ENCODE results near the gene GRIN1. TPM values are rescaled to one million over a fixed set of nuclear protein-coding genes. Genes with fewer than 3 reads are reported as not detected.

Gene GRIN1
- total RNA-seq, 1 donor from 2014 or later, result 0.77 TPM

DNA sequence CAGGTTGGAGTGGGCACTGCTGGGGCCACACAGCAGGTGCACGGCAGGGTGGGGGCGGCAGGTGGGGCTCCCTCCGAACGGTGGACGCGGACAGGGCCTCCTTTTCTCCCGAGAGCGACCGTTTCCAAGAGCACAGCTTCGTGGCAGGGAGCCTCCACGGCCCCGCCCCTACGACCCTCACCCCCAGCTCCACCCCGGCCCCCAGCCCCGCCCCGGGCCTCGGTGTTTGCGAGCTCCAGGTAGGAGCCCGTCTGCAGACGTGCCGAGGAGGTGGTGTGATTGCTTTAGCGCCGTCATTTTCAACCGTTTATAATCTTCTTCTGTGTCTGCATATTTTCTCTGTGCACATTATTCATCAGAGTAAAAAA, 8.8 kb downstream of the GRIN1 start:
- H3K9me3 Mint-ChIP-seq (ENCODE audit: low read depth), result no peaks in the 10 kb centered on the region
- DNase-seq (ENCODE audit: low spot score, unreplicated experiment), result no peak

DNA sequence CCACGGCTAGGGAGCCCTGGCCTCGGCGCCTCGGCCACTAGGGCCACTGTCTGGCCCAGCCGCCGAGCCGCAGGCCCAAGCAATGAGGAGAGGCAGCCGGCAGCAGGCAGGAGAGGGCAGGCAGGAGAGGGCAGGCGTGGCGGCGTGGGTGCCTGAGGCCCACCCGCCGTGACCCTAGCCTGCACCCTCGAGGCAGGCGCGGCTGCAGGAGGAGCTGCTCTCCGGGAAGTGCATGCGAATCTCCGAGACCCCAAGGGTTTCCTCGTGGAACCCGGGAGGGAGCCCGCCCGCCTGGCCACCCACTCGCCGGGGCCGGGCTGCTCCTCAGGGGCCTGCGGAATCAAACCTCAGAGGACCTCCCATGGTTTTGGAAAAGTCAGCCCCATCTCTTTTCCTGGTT, 9.3 kb downstream of the GRIN1 start:
- TF ChIP-seq, protein P1, sequence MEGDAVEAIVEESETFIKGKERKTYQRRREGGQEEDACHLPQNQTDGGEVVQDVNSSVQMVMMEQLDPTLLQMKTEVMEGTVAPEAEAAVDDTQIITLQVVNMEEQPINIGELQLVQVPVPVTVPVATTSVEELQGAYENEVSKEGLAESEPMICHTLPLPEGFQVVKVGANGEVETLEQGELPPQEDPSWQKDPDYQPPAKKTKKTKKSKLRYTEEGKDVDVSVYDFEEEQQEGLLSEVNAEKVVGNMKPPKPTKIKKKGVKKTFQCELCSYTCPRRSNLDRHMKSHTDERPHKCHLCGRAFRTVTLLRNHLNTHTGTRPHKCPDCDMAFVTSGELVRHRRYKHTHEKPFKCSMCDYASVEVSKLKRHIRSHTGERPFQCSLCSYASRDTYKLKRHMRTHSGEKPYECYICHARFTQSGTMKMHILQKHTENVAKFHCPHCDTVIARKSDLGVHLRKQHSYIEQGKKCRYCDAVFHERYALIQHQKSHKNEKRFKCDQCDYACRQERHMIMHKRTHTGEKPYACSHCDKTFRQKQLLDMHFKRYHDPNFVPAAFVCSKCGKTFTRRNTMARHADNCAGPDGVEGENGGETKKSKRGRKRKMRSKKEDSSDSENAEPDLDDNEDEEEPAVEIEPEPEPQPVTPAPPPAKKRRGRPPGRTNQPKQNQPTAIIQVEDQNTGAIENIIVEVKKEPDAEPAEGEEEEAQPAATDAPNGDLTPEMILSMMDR (IDR thresholded peaks at IDR 0.05; ENCODE audit: unreplicated experiment), result no peak
- Mint-ChIP-seq H3K9me3 (ENCODE audit: low read depth) (no peaks in the 10 kb centered on the region), H3K27ac (no peak overlapping the region), H3K4me1 (ENCODE audit: low read depth) (no peaks in the 10 kb centered on the region), H3K36me3 (ENCODE audit: insufficient read depth) (no peaks in the 10 kb centered on the region), H3K27me3 (peaks cover 35% of the 10 kb centered on the region), H3K4me3 (ENCODE audit: low read depth) (no peak overlapping the region)
- no peak for DNase-seq (ENCODE audit: low spot score, unreplicated experiment)

More for the DNA sequence above, 8.8 kb downstream of the GRIN1 start:
- Mint-ChIP-seq H3K4me3 (ENCODE audit: low read depth) (no peak overlapping the region), H3K36me3 (ENCODE audit: insufficient read depth) (no peaks in the 10 kb centered on the region), H3K27ac (no peak overlapping the region), H3K27me3 (peaks cover 37% of the 10 kb centered on the region), H3K4me1 (ENCODE audit: low read depth) (no peaks in the 10 kb centered on the region)
- TF ChIP-seq, protein P1 (IDR thresholded peaks at IDR 0.05; ENCODE audit: unreplicated experiment), result no peak

DNA sequence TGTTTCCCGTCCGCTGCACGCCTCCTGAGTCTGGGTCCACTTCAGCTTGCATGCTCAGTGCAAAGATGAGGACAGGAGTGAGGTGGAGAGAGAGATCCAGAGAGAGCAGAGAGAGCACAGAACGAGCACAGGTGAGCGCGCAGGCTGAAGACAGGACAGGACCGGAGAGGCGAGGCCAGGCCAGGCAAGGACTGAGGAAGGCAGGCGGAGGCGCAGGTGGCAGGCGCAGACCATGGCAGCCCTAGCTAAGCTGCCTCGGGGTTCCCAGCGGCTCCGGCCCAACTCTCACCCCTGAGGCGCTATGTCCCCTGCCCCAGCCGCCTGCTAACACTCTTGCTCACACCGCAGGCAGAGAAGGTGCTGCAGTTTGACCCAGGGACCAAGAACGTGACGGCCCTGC, 9.7 kb downstream of the GRIN1 start:
- TF ChIP-seq, protein P1 (IDR thresholded peaks at IDR 0.05; ENCODE audit: unreplicated experiment), result no peak
- no peaks in the 10 kb centered on the region for H3K4me1 Mint-ChIP-seq (ENCODE audit: low read depth)
- H3K9me3 Mint-ChIP-seq (ENCODE audit: low read depth), result no peaks in the 10 kb centered on the region
- no peak overlapping the region for H3K27ac Mint-ChIP-seq
- peaks cover 31% of the 10 kb centered on the region for H3K27me3 Mint-ChIP-seq
- no peak for DNase-seq (ENCODE audit: low spot score, unreplicated experiment)
- no peaks in the 10 kb centered on the region for H3K36me3 Mint-ChIP-seq (ENCODE audit: insufficient read depth)
- no peak overlapping the region for H3K4me3 Mint-ChIP-seq (ENCODE audit: low read depth)

DNA sequence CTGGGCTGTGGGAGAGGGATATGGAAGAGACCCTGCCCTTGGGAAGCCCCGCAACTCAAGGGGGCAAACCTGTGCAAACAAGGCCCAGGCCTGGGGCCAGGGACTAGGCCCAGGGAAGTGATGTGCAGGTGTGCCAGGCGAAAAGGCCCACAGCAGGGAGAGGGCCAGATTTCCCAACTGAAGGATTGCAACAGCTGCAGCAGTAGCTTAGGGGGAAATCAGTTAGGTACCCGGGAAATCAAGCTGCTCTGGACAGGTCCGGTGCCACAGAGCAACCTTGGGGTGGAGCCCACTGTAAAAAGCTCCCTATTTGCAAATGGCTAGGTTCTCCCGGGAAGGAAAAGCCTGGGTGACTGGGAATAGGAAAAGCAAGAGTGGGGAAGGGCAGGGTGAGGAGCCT, 10.4 kb downstream of the GRIN1 start:
- no peaks in the 10 kb centered on the region for H3K36me3 Mint-ChIP-seq (ENCODE audit: insufficient read depth)
- TF ChIP-seq, protein P1 (IDR thresholded peaks at IDR 0.05; ENCODE audit: unreplicated experiment), result no peak
- H3K4me1 Mint-ChIP-seq (ENCODE audit: low read depth), result no peaks in the 10 kb centered on the region
- H3K9me3 Mint-ChIP-seq (ENCODE audit: low read depth), result no peaks in the 10 kb centered on the region
- H3K27me3 Mint-ChIP-seq, result peaks cover 26% of the 10 kb centered on the region
- no peak for DNase-seq (ENCODE audit: low spot score, unreplicated experiment)
- no peak overlapping the region for H3K4me3 Mint-ChIP-seq (ENCODE audit: low read depth)
- no peak overlapping the region for H3K27ac Mint-ChIP-seq

DNA sequence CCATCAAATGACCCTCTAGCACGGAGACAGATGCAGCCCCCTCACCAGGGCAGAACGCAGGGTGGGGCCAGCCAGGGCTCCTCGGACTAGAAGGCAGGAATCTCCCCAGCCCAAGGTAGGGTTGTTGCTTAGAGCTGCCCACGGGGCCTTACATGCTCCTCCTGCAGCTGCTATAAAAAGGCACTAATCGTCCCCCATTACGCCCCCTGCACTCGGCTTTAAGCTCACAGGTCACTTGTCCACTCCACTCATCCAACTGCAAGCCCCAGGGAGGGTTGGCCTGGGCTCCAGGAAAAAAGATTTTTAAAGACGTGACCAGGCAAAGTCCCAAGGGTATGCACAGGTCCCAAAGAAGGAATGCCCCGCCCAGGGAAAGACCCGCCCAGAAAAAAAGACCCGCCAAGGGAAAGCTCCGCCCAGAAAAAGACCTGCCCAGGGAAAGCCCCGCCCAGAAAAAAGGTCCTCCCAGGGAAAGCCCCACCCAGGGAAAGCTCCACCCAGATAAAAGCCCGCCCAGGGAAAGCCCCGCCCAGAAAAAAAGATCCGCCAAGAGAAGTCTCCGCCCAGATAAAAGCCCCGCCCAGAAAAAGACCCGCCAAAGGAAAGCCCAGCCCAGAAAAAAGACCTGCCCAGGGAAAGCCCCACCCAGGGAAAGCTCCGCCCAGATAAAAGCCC, 11.1 kb downstream of the GRIN1 start:
- TF ChIP-seq, protein P1 (IDR thresholded peaks at IDR 0.05; ENCODE audit: unreplicated experiment), result no peak
- H3K4me1 Mint-ChIP-seq (ENCODE audit: low read depth), result no peaks in the 10 kb centered on the region

More for the DNA sequence above, 11.1 kb downstream of the GRIN1 start:
- Mint-ChIP-seq H3K27me3 (peaks cover 32% of the 10 kb centered on the region), H3K27ac (no peak overlapping the region), H3K36me3 (ENCODE audit: insufficient read depth) (no peaks in the 10 kb centered on the region), H3K4me3 (ENCODE audit: low read depth) (no peak overlapping the region), H3K9me3 (ENCODE audit: low read depth) (no peaks in the 10 kb centered on the region)
- DNase-seq (ENCODE audit: low spot score, unreplicated experiment), result no peak

Measured in progenitor cell of endocrine pancreas (in vitro differentiated cells).